Superior temporal gyrus (tissue), 1 donor: ENCODE results near the gene SPDYE2.
A peak's percentile ranks its signal among the peaks of the same experiment; 100 is the strongest.
"Not testable (repeated sequence)": the region's sequence is repeated elsewhere in the genome, so short reads cannot be mapped to it uniquely, and the experiment has no call there.

Source experiments
- DNase-seq: peaks from one replicate; pipeline ENCODE4 v3.0.0-alpha.2; 2016; ENCODE audit errors: extremely low spot score

Gene SPDYE2

DNA sequence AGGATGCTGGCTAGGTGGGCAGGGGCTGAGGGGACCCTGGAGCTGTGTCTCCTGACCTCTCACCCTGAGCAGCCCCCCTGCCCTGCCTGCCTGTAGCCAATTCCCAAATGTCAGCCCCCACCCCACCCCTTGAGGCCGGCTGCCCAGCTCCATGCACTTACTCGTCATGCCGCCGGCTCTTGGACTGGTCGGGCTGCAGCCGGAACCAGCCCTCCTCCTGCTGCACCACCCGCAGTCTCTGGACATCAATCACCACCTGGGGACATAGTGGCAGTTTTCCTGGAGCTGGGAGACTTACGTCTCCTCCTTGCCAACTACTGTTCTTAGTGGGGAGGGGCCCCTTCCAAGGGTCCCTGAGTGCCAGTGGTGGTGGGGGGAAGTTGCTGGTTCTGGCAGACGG lies 48.7 kb downstream of the SPDYE2 start:
- DNase-seq = not testable (repeated sequence)

GRCh38 chr7:102602317-102602716 lies 51.3 kb downstream of the SPDYE2 start:
- not testable (repeated sequence) for DNase-seq

DNA sequence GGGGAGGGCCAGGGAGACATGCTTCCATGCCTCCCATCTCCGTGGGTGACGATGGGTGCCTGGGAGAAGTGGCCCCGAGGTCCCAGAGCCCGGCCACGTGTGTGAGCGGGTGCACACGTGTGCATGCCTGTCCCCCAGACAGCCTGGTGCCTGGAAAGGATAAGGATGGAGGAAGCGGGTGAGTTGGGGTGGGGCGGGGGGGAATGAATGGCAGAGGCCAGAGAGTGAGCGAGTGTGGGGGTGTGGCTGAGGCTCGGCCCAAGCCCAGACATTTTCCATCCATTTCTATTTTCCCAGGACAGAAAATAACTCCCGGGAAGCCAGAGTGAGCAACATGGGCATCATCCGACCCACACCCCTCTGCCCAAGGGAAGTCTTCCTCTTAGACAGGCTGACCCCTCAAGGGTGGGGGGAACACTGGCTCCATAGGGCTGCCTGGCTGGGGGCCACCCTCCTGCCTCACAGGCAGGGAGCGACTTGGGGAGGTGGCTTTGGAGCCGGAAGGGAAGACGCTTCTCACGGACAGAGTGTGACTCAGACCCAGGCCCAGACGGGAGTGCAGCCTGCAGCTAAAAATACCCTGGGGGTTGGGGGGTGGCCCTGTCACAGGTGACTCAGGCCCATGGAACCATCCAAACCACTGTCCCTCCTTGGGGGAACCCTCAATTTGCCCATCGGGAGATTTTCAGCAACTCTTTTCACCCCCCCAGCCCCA lies 53.6 kb downstream of the SPDYE2 start:
- not testable (repeated sequence) for DNase-seq

DNA sequence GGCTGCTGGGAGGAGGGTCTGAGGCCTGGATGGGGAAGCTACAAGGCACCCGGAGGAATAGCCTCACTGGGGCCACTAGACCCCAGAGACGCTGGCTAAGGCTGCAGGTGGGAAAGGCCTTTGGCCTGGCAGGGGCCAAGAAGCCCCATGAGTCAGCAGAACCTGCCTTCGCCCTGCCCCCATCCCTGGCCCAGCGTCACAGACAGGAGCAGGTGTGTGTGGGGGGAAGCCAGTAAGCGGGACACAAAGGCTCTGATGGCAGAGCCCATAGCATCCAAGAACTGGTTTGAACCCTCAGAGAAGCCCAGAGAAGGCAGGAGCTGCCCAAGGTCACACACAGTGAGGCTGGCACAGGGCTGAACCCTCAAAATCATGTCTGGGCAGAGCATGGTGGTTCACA lies 55.8 kb downstream of the SPDYE2 start:
- not testable (repeated sequence) for DNase-seq

DNA sequence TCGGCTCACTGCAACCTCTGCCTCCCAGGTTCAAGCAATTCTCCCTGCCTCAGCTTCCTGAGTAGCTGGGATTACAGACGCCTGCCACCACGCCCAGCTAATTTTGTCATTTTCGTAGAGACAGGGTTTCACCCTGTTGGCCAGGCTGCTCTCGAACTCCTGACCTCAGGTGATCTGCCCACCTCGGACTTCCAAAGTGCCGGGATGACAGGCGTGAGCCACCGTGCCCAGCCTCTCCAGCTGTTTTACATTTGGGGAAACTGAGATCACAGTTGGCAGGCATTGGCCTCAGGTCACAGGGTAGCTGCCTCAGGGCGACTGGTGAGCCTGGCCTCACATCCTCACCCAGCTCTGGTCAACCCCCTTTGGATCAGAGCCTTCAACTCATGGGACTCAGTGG lies 58.7 kb downstream of the SPDYE2 start:
- DNase-seq = not testable (repeated sequence)

- not testable (repeated sequence) for DNase-seq
Measured at GRCh38 chr7:102610441-102610840, 59.4 kb downstream of the SPDYE2 start.

DNA sequence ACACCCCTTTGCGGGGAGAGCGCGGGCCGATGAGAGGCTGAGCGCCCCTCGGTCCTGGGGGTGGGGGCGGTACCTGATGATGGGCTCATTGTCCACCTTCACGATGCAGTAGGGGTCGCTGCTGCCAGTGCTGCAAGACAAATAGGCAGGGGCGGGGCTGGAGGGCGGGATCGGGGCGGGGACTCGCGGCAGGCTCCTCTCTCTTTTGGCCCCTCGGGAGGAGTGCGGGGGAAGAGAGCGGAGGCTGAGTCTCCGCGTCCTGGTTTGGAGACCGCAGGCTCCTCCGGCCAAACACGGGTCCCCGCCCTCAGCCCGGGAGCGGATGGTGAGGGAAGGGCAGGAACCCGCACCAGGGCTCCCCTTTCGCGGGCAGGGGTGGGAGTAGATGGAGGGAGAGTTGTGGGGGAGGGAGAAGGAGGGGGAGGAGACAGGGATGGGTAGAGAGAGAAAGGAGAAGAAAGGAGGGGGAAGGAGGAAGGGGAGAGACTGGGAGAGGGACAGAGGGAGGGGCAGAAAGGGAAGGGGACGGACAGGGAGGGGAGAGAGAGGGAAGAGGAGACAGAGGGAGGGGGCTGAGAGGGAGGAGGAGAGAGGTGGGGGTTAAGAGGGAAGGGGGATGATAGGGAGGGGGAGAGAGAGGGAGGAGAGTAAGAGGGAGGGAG lies 60.1 kb downstream of the SPDYE2 start:
- DNase-seq = not testable (repeated sequence)

GRCh38 chr7:102611675-102612325 lies 60.8 kb downstream of the SPDYE2 start:
- DNase-seq = peak; percentile 3
